Esophagus squamous epithelium (tissue), 4 donors: ENCODE results near the gene INVS.

Source experiments
- CTCF ChIP-seq, 6 experiments: fragments of 450-650 bp in 4 of 6; fragments of 200-600 bp in 2 of 6; sonication (generic) in 2 of 6; IDR thresholded peaks; one replicate each; pipeline ENCODE4 v1.5.1; 2016 to 2019; ENCODE audit warnings: antibody characterized with exemption in 6 of 6, mild to moderate bottlenecking in 4 of 6, moderate library complexity in 4 of 6
- POLR2A ChIP-seq, 4 donors: fragments of 450-650 bp; IDR thresholded peaks; one replicate each; pipeline ENCODE4 v1.6.1; 2017; ENCODE audit warnings: antibody characterized with exemption in 4 of 4, mild to moderate bottlenecking in 4 of 4, moderate library complexity in 3 of 4

GRCh38 chr9:100092066-100092465, 7.0 kb upstream of the INVS start:
- no peak for TF ChIP-seq CTCF (IDR thresholded peaks at IDR 0.05)
- no peak for TF ChIP-seq POLR2A (IDR thresholded peaks at IDR 0.05)
